ENCODE data around the gene MRPL36. TPM values are rescaled to one million over a fixed set of nuclear protein-coding genes. Genes with fewer than 3 reads are reported as not detected.

The MRPL36 gene
- total and polyA plus RNA-seq, 4 donors = 14.5 to 62.8 (median 40.4) TPM

GRCh38 chr5:1827025-1827885 is 27.6 kb upstream of the MRPL36 start:
- Histone ChIP-seq H3K36me3 (ENCODE audit: control insufficient read depth in 4 of 4, insufficient read depth in 4 of 4, low read length in 4 of 4) (peaks cover 0 to 13% (median 3%) of the 10 kb centered on the region in 4 donors), H3K4me3 (no peak overlapping the region), H3K4me1 (ENCODE audit: control insufficient read depth in 5 of 5, insufficient read depth in 5 of 5, low read length in 5 of 5) (no peaks in the 10 kb centered on the region), H3K9ac (ENCODE audit: insufficient read depth in 1 of 2, low read length in 2 of 2) (no peak overlapping the region), H3K9me3 (ENCODE audit: control insufficient read depth in 4 of 4, insufficient read depth in 3 of 4, low read length in 3 of 4) (no peaks in the 10 kb centered on the region), H3K27ac (ENCODE audit: low read depth in 1 of 2, low read length in 1 of 2) (no peak overlapping the region), H3K27me3 (ENCODE audit: control insufficient read depth in 3 of 3, insufficient read depth in 3 of 3, low read length in 2 of 3) (peaks cover 0 to 2% (median 0%) of the 10 kb centered on the region in 3 donors)
- no peak for DNase-seq
- ATAC-seq (ENCODE audit: insufficient read depth, low FRiP score) = no peak
- WGBS, 2 donors = 90 to 91% methylated on average over 26 of the region's 26 CpGs
- no peak for TF ChIP-seq CTCF (IDR thresholded peaks at IDR 0.05; ENCODE audit: control extremely low read depth, extremely low read depth)

DNA sequence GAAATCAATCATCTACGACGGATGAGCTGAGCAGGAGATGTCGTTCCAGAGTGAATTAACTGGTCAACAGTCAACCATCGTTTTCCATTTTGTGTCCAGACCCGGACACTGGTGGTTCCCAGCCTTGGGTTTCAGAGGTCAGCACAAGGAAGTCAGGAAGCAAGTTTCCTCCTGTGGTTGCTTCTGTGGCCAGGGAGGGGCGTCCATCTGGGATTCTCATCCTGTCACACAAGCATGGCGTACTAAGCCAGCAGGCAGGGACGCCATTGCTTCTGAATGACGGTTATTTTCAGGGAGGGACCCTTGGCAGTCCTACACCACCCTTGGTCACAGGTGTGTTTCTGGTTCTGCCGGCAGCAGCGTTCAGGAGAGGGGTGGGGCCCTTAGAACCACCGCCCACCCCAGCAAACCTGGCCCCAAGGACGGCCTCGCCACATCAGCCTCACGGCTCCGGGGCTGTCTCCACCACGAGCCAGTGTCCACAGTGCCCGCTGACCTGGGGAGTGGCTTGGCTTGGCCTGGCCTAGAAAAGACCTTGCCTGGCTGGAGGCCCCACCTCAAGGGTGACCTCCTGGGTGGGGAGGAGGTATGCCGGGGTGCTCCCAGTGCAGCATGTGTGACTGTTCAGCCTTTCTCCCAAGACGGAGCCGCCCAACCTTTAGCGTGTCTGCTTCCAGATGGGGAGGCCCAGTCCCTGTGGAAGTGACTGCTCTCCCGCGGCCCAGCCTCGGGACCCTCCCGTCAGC is 26.8 kb upstream of the MRPL36 start:
- WGBS, 2 donors = 85 to 93% methylated on average over 26 of the region's 26 CpGs
- no peak overlapping the region for H3K4me3 ChIP-seq
- H3K27ac ChIP-seq (ENCODE audit: low read depth in 1 of 2, low read length in 1 of 2) = no peak overlapping the region
- no peak overlapping the region for H3K9ac ChIP-seq (ENCODE audit: insufficient read depth in 1 of 2, low read length in 2 of 2)
- peaks cover 0 to 14% (median 4%) of the 10 kb centered on the region in 4 donors for H3K36me3 ChIP-seq (ENCODE audit: control insufficient read depth in 4 of 4, insufficient read depth in 4 of 4, low read length in 4 of 4)
- no peaks in the 10 kb centered on the region for H3K4me1 ChIP-seq (ENCODE audit: control insufficient read depth in 5 of 5, insufficient read depth in 5 of 5, low read length in 5 of 5)
- ATAC-seq (ENCODE audit: insufficient read depth, low FRiP score) (no peak), DNase-seq (no peak)
- TF ChIP-seq CTCF (IDR thresholded peaks at IDR 0.05; ENCODE audit: control extremely low read depth, extremely low read depth) = no peak
- peaks cover 0 to 2% (median 0%) of the 10 kb centered on the region in 4 donors for H3K9me3 ChIP-seq (ENCODE audit: control insufficient read depth in 4 of 4, insufficient read depth in 3 of 4, low read length in 3 of 4)
- H3K27me3 ChIP-seq (ENCODE audit: control insufficient read depth in 3 of 3, insufficient read depth in 3 of 3, low read length in 2 of 3) = no peaks in the 10 kb centered on the region

DNA sequence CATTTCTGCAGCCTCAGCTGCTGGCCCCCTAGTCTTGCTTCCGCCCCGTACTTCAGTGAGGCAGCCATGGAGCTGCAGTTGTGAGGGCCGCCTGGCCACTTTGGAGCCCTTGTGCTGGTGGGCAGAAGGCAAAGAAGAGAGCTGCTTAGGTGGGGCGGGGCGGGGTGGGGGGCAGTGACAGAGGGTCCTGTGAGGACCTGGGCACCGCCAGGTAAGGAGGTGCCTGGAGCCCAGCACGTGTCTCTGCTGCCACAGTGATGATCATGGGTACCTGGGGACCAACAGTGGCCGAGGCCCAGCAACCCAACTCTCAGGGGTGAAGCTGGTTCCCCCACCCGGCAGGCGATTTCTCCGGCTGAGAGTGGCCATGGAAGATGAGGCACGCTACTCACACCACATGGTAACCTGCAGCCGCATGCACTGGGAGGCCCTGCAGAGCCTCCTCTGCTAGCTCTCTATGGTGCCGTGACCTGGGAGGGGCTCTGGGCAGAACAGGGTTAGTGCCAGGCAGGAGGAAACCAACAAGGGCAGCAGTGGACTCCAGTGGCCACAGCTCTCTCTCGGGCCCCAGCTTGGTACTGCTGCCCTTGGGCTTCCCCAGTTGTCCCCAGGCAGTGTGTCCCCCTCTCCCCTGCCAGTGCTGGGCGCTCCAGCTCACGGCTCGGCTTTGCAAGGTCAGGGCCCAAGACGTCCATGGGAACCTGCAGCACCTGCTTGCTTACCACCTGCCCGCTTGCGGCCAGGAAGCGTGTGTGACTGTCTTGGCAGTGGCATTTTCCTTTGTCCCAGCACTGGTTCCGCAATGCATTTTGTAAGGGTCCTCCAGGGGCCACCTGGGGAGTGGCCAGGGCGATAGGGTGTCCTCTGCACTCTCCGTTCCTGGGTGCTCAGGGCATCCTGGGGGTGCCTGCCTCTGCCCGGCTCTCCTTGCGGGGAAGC is 25.5 kb upstream of the MRPL36 start:
- ATAC-seq (ENCODE audit: insufficient read depth, low FRiP score) (no peak), DNase-seq (no peak)

More for the DNA sequence above, 25.5 kb upstream of the MRPL36 start:
- no peak overlapping the region for H3K4me3 ChIP-seq
- H3K36me3 ChIP-seq (ENCODE audit: control insufficient read depth in 4 of 4, insufficient read depth in 4 of 4, low read length in 4 of 4) = peaks cover 0 to 25% (median 5%) of the 10 kb centered on the region in 4 donors
- H3K27ac ChIP-seq (ENCODE audit: low read depth in 1 of 2, low read length in 1 of 2) = no peak overlapping the region
- no peak for TF ChIP-seq CTCF (IDR thresholded peaks at IDR 0.05; ENCODE audit: control extremely low read depth, extremely low read depth)
- WGBS, 2 donors = 97% methylated on average over 27 of the region's 27 CpGs
- peaks cover 0 to 3% (median 1%) of the 10 kb centered on the region in 4 donors for H3K9me3 ChIP-seq (ENCODE audit: control insufficient read depth in 4 of 4, insufficient read depth in 3 of 4, low read length in 3 of 4)
- H3K27me3 ChIP-seq (ENCODE audit: control insufficient read depth in 3 of 3, insufficient read depth in 3 of 3, low read length in 2 of 3) = no peaks in the 10 kb centered on the region
- H3K9ac ChIP-seq (ENCODE audit: insufficient read depth in 1 of 2, low read length in 2 of 2) = no peak overlapping the region
- H3K4me1 ChIP-seq (ENCODE audit: control insufficient read depth in 5 of 5, insufficient read depth in 5 of 5, low read length in 5 of 5) = no peaks in the 10 kb centered on the region
